GM21723 (cell line): ENCODE results near the gene HYDIN.
A peak's percentile ranks its signal among the peaks of the same experiment; 100 is the strongest.

Source experiments
- ATAC-seq: cut with Tn5 transposase; IDR thresholded peaks from one replicate; pipeline ENCODE4 v1.9.1; 2021; ENCODE audit warnings: mild to moderate bottlenecking, moderate library complexity; ENCODE audit not compliant: unreplicated experiment

HYDIN gene

DNA sequence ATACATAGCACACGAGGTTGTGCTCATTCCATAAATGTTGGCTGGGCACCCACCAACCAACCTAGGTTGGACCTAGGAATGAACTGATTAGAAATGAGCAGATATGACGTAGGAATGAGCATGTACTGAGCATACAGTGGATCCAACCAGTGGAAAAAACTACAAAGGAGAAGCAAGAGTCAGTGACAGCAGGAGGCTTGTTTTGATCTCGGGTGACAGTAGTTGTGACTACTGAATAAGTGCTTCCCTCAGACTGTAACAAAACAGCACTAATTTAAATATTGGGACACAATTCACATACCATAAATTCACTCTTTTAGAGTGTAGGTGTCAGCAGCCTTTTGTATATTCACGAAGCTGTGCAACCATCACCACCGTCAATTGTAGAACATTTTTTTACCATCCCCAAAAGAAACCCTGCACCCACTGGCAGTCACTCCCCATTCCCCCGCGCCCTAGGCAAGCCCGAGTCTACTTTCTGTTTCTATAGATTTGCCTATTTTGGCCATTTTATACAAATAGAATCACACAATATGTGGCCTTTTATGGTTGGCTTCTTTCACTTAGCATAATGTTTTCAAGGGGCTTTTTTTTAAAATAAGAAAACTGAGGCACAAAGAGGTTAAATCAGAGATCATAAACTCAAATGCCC, 436.5 kb downstream of the HYDIN start:
- ATAC-seq, result peak; percentile 65

DNA sequence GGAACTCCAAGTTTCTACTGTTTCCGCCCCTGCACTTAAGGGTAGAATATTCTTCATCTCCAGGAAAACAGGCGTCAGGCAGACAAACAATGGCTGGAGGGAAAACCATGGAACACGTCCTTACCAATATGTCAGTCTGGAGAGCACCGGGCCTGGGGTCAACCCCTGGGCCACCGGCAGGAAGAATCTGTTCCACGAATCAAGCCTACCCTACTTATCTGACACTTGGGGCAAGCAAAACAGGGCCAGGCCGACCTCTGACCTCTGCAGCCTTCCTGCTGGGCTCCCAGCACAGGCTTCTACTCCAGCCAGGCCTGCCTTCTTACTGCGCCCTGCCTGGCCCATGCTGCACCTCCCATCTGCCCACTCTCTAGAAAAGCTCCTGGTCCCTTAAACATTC, 439.7 kb downstream of the HYDIN start:
- no peak for ATAC-seq

DNA sequence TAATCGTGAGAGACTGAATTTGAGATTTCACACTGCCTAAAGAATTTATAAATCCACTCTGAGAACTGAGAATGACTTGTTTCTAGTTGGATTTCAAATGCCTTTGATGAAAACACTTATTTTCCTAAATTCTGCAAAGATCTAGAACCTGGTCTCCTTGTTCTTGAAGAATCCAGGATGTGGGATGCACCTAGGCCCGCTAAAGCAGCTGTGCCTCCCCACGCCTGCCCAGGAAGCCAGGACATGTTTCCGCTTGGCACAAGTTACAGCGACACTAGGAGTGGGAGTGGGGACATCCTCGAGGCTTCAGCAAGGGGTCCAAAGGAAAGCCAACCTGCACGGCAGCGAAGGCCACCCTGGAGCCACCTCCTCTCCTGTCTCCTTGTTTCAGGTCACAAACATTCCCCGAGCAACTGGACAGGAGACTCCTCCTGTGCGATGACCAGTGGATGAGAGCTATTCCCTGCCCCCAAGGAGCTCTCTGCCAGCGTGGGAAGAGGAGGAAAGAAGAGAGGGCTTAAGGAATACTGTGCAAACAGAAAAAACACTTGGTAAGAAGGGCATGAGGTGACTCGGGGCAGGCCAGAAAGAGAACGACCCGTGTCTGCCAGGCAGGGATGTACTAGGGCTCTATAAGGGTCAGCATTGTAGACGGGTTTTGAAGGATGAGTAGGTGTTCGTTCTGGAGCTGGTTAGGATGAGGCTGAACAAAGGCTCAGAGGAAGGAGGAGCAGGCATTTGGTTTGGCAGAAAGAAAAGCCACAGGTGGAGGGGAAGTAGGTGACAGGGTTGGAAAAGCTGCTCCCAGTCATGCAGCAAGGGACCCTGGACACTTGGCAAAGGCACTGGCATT, 440.7 kb downstream of the HYDIN start:
- ATAC-seq, result no peak

DNA sequence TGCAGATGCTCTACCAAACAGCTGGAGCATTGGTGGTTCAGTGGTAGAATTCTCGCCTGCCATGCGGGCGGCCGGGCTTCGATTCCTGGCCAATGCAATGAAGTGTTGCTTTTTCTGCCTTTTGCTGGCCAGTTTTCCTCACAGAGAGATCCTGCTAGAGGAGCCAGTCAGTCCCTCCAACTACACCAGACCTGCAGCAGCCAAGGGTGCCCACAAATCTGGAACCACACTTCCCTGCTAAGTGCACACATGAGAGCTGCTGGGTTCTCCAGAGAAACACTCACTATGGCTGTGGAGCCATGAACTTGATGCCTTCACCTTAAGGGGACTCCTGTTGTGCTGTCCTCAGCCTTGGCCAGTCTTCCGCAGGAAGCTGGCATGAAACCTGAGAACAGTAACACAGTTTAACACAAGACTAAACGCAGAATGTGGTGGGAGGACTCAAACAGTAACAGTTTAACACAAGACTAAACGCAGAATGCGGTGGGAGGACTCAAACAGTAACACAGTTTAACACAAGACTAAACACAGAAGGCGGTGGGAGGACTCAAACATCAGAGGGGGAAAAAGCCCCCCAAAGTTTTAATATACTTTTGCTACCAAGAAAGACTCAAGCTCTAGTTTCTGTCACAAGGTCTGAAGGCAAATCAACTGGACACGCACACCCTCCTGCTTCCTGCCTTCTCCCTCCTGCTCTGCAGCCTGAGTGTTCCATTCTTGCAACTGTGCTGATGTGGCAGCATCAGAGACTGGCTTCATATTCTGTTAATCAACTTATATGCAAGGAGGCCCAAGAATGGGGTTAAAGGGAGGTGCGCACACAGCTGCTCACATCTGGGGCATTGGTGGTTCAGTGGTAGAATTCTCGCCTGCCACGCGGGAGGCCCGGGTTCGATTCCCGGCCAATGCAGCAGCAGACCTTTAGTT, 441.6 kb downstream of the HYDIN start:
- no peak for ATAC-seq

DNA sequence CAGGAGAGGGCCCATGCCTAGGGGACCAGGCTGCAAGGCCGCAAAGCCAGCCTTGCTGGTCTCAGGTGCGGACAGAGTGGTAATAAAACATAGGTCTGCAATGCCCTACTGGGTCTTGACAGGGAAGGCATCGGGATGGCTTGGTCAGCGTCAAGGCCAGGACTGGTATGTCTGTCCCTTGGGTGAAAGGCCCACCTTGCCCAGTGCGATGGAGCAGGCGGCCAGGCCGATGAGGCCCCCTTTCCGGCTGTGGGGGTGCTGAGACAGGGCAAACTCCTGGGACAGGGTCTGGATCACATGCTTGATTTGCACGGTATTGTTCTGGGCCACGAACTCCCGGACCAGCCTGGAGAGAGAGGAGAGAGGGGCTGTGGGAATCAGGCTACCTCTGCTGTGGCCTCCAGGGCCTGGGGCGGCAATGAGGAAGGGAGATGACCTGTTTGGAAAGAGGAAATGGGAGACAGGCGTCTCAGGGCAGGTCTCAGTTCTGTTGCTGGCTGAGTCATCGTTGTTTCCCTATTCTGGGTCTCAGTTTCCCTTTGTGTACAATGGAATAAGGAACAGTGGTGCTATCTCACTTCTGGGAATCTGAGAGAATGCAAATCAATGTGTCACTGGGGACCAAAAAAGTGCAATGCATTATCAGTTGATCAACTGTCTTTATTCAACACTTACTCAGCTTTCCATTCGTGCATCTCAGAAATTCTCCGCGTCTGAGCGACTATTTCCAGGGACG, 444.3 kb downstream of the HYDIN start:
- ATAC-seq, result no peak

DNA sequence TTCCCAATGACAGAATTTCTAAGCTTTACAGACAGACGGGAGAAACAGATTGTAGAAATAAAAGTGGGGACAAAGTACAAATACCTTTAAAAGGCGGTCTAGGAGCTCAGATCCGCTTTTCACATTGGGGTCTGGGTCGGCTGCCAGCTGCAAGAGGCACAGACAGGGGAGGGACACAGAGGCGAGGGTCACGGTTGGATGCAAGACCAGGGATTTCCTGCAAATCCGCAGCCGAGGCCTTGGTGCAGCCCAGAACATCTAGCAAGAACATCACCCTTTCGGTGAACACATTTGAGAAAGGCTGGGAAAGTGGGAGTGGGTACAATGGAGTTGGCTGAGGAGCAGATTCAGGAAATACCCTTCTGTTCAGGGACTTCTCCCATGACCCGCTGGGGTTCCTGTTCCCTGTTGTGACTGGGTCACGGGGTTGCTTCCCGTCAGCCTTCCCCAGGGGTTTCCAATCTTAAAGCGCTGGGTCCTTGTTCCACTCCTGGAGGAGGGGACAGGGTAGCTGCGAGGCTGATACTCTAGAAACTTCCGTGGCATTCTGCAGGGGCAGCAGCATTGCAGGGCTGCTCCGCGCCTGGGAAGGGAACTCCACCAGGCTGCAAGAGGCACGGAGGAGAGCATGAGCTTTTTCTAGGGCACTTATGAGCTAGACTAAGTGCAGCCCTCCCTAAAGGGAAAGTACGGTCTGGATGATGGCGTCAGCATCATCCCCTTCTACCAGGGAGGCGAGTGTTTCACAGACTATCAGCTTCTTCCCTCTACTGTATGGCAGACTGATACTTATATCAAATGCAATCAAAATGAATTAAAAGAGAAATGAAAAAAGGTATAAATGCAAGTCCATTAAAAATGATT, 445.6 kb downstream of the HYDIN start:
- ATAC-seq, result no peak

DNA sequence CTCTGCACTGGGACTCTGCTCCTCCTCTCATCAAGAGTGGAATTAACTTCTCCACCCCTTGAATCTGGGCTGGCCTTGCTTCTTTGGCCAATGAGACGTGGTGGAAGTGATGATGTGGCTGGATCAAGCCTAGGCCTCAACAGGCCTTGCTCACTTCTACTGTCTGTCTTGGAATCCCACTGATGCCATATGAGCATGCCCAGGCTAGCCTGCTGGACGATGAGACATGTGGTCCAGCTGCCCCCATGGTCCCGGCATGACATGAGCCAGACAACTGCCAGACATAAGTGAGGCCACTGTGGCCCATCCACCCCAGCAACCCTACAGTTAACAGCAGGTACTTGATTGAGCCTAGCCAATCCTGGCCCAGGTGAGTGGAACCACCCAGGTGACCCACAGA, 448.3 kb downstream of the HYDIN start:
- no peak for ATAC-seq

DNA sequence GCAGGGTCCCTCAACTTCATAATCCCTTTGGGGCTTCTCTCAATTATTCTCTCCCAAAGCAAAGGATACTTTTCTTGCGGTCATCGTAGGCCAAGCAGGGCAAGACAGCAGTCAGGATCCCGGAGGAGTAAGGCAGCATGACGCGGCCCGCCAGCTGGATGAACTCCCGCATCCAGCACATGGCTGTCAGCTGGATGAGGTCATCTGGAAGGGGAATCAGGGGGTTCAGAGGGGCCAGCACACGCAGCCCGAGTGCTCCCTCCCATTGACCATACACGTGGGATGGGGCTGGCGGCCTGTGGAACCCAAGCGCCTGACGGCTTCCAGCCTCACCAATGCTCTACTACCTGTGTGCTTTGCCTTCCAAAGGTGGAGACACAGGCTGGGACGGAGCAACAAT, 448.7 kb downstream of the HYDIN start:
- no peak for ATAC-seq

DNA sequence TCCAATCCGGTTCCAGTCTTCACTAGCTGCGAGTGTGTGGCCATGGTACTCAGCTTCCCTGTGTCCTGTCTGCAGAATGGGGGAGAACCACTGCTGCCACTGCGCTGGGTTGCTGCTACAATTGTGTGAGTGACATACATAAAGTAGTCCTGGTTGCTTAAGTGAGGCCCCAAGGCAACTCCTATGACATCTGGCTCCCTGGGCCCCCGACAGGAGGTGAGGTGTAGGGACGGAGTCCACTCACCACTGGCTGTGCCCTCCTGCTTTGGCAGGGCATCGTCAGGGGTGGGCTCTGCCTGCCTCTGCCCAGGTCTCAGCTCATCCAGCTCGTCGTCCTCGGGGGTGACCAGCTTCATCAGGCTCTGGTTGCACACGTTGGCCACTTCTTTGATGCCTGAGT, 450.0 kb downstream of the HYDIN start:
- ATAC-seq, result no peak

DNA sequence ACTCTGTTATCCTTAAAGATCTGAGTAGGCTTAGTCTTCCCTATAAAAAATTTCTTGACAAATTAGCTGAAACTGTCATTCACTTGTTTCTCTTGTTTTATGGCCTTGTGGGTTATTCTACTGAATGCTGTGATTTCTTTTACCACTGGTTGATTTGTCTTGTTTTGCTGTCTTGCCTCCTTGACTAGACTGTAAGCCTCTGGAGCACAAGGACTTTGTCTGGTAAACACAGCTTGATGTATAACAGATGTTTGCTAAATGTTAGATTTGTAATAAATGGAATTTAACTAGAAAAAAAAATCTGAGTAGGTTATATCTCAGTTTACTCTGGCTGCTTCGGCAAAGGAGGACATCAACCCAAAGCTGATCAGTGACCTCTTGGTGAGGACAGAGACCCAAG, 451.2 kb downstream of the HYDIN start:
- ATAC-seq, result no peak

DNA sequence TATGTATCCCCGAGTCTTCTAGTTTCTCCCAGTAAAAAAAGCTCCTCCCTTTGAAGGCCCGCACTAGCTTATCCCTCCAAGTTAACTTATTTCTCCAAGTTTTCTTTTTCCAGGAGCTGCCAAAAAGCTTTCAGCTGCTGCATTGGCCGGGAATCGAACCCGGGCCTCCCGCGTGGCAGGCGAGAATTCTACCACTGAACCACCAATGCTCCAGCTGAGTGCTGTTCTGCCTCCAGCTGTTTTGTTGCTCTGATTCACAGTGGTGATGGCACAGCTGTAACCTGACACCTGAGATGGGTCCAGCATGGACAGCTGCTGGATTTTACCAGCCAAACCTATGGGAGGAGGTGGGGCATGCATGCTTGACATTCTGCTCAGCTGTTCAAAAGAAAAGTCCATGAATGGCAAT, 451.6 kb downstream of the HYDIN start:
- ATAC-seq, result no peak

DNA sequence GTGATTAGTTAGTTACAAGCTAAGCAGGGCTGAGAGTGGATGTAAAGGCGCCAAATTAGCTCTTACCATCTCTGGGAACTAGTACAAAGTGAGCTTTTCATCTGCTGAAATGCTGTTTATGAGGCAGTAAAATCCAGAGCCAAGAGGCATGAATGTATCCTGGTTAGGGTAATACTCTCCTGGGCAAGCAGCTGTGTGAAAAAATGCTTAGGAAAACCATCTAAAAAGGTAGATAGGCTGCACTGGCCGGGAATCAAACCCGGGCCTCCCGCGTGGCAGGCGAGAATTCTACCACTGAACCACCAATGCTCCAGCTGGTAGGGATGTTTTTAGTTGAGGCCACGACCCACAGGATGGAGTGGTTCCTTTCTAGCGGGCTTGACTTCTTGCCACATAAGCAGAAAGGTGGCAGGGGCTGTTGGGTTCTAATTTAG, 452.5 kb downstream of the HYDIN start:
- no peak for ATAC-seq

DNA sequence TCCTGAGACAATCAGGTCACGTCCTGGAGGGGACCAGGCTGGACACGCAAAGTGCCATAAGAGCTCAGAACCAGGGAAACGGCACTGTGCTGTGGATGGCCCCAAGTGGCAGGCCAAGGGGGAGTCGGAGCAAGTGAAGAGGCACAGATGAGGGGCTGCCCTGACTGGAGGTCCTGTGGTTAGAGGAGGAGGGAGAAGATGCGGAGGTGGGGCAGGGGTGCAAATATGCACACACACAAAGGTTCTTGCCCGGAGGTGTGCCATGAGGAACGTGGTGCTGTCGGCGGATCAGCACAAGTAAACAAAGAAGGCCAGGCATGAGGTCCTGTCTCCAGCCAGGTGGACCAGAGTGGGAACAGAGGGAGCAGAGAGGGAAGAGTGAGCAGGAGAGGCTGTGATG, 453.0 kb downstream of the HYDIN start:
- no peak for ATAC-seq

DNA sequence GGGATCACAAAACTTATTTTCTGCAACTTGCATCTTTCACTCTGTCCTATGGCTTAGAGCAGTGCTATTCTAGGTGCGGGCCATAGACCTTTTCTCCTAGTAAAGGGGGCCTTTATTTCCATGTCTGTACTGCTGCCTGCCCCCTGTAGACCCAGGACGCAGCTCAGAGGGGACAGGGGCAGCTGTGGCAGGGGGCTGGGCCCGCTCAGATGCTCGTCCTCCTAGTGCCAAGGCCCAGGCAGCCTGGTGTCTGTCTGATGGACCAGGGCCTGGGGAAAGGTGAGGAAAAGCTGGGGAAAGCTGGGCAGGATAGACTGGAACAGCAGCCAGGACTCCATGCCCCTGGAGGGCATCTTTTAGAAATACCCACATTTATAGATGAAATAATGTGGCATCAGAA, 455.1 kb downstream of the HYDIN start:
- no peak for ATAC-seq

DNA sequence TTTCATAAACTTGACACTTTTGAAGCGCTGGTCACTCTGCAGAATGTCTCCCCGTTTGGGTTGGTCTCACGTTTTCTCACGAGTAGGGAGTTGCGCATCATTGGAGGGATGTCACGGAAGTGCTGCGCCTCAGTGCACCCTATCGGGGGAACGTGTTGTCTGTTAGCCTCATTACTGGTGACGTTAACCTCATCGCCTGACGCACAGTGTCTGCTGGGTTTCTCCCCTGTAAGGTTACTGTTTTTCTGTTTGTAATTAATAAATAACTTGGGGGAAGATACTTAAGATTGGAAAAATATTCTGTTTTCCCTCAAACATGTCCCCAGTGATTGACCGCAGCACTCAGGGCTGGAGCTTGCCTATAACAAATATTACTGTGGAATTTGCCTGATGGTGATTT, 456.3 kb downstream of the HYDIN start:
- ATAC-seq, result no peak

DNA sequence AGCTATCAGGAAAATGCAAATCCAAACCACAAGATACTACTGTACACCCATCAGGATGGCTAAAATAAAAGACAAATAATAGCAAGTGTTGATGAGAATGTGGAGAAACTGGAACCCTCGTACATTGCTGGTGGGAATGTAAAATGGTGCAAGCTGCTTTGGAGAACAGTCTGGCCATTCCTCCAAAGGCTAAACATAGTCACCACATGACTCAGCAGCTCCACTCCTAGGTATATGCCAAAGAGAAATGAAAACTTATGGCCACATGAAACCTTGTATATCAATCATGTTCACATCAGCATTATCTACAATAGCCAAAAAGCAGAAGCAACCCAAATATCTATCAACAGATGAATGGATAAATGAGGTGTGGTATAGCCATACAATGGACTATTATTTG, 458.0 kb downstream of the HYDIN start:
- ATAC-seq, result no peak

DNA sequence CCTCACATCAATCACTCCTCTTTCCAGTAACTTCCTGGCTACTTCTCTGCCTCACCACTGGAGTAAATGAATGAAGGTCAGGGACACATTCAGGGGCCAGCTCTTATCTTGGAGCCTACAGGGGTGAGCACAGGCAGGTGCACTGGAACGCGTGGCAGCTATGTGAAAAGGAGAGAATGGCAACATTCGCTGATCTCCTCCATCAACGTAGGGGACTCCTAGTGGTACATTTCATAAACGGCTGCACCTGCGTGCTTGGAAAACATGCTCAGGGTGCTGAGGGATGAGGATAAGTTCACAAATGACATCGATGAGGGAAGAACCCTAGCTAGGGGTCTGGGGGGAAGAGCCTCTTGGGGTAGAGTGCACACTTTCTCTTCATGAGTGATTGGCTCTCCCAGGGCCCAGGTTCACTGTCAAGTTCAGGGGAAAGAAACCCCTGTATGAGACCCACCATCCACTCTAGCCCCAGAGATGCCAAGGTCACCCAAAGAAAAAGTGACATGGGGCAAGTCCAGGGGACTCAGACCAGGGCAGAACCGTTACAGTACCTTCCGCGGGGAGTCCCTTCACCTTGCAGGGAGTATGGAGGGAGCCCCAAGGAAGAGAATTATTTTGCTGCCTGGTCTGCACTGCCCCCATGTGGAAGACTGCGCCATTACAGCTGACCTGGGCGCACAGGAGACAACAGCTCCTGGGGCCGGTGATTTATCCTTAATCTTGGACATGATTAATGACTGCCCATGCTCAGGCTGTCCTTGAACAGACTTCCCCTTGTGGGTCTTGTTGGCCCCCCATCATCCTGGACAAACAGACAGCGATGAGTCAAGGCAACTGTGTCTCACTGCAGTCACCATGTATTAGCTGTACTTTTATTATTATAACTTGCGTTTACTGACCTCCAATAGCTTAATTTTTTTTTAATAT, 459.6 kb downstream of the HYDIN start:
- ATAC-seq, result peak; percentile 77

DNA sequence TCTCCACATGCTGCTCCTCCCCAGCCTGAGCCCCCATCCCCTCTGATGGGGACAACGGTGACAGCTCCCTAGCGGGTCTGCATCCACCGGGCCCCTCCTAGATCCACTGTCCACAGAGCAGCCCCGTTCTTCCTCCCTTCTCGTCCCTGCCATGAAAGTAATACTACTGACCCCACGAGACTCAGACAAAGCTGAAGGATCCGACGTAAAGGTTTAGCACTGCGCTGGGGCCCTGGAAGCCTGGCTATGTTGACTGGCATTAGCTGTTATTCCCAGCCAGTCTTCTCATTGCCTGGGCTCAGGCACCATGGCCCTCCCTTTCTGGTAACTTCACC, 460.3 kb downstream of the HYDIN start:
- ATAC-seq, result no peak

DNA sequence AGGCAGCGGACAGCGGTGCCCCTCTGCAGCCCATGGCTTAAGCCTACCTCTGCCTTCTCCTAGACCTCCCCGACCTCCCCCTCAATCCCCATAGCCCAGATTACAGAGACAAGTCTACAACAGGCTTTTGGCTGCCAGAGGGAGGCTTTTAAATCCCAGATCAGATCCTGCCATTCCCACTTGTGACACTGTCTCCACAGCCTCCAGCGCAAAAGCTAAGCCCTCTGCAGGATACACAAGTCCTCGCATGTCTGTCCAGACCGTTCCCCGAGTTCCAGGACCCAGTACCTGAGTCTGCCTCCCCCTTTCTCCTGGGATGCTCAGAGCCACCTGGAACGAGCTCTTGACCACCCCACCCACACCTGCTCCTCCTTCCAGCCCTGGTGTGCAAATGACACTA, 460.8 kb downstream of the HYDIN start:
- no peak for ATAC-seq
